COR-L47 (cell line): Measurements from ENCODE around the gene H2AZ2.

Source experiments
- DNase-seq: peaks from one replicate; lab custom pipeline; 2025; lab: John Stamatoyannopoulos, UW

The H2AZ2 gene

DNA sequence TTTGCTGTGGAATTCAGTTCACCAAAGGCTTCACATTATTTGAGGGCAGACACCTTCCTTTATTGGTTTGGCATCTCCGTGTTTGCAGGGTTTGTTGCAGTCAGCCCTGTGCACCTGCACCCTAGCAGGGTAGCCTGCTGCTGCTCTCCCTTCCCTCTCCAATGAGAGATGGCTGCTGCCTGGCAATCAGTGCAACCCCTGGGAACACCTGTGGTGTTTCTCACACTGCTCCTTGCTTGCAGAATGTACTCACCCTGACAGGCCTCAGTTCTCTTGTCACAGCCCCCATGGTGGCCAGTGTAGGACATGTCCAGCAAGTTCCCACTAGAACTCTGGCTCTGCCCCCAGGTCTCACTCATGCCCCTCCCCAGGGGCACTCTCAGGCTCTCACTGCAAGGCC, 63.5 kb downstream of the H2AZ2 start:
- DNase-seq, result no peak

- DNase-seq, result no peak
Observed at GRCh38 chr7:44783407-44783806, 64.5 kb downstream of the H2AZ2 start.

- no peak for DNase-seq
Observed at GRCh38 chr7:44782460-44782859, 65.4 kb downstream of the H2AZ2 start.
